HEK293T (cell line): ENCODE measurements around the gene PXDN.

Source experiments
- BHLHE40 ChIP-seq: fragments of 450-650 bp; IDR thresholded peaks from 2 replicates; pipeline ENCODE4 v1.6.1; 2016; ENCODE audit warnings: mild to moderate bottlenecking, moderate library complexity, borderline replicate concordance
- ELF4 ChIP-seq: fragments of 450-650 bp; IDR thresholded peaks from 2 replicates; pipeline ENCODE4 v1.6.1; 2017; ENCODE audit warnings: antibody characterized with exemption
- FOXK2 ChIP-seq: fragments of 450-650 bp; IDR thresholded peaks from 2 replicates; pipeline ENCODE4 v1.6.1; 2016; ENCODE audit warnings: mild to moderate bottlenecking
- FOXM1 ChIP-seq: fragments of 450-650 bp; IDR thresholded peaks from 2 replicates; pipeline ENCODE4 v1.6.1; 2017; ENCODE audit warnings: mild to moderate bottlenecking, borderline replicate concordance
- HDGF ChIP-seq: fragments of 450-650 bp; IDR thresholded peaks from 2 replicates; pipeline ENCODE4 v1.6.1; 2017; ENCODE audit warnings: antibody characterized with exemption, borderline replicate concordance
- LEF1 ChIP-seq: fragments of 450-650 bp; IDR thresholded peaks from 2 replicates; pipeline ENCODE4 v1.6.1; 2017; ENCODE audit warnings: mild to moderate bottlenecking, borderline replicate concordance
- SP1 ChIP-seq: fragments of 450-650 bp; IDR thresholded peaks from 2 replicates; pipeline ENCODE4 v1.6.1; 2017
- TF ChIP-seq, protein P1 (sequence below): fragments of 450-650 bp; IDR thresholded peaks from 2 replicates; pipeline ENCODE4 v1.6.1; 2016

DNA sequence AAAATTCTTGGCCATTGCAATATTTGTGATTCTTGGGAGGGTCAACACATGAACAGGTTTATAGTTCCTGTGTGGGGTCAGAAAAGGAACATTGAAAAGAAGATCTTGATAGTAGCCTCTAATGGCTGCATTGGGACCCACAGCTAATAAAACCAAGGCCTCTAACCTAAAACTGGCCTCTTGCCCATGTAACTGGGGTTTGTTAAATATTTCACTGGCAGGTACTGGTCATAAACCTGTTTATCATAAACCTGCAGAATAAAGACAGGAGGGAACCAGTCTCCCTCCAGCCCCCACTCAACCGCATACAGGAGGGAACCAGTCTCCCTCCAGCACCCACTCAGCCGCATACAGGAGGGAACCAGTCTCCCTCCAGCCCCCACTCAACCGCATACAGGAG is 125.3 kb downstream of the PXDN start:
- TF ChIP-seq FOXM1 (no peak), ELF4 (no peak), BHLHE40 (no peak), HDGF (no peak), FOXK2 (no peak), SP1 (no peak), LEF1 (no peak)
- TF ChIP-seq, protein P1, sequence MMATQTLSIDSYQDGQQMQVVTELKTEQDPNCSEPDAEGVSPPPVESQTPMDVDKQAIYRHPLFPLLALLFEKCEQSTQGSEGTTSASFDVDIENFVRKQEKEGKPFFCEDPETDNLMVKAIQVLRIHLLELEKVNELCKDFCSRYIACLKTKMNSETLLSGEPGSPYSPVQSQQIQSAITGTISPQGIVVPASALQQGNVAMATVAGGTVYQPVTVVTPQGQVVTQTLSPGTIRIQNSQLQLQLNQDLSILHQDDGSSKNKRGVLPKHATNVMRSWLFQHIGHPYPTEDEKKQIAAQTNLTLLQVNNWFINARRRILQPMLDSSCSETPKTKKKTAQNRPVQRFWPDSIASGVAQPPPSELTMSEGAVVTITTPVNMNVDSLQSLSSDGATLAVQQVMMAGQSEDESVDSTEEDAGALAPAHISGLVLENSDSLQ: no peak
